Adrenal gland (tissue), 5 donors: Measurements from ENCODE around the gene STRA6.

Source experiments
- POLR2A ChIP-seq, 2 donors: fragments of 450-650 bp; IDR thresholded peaks; one replicate each; pipeline ENCODE4 v1.6.1; 2017; ENCODE audit warnings: antibody characterized with exemption in 2 of 2, mild to moderate bottlenecking in 2 of 2, moderate library complexity in 1 of 2
- TF ChIP-seq, protein P1 (sequence below), 6 experiments: fragments of 450-650 bp in 4 of 6; fragments of 200-600 bp in 2 of 6; sonication (generic) in 1 of 6; IDR thresholded peaks; 1 replicate in 5 of 6; 2 replicates in 1 of 6; pipeline versions ENCODE4 v1.5.1 to v1.8.0; 2016 to 2021; ENCODE audit warnings: antibody characterized with exemption in 6 of 6, mild to moderate bottlenecking in 2 of 6, moderate library complexity in 1 of 6
- donor health status: DM: no; HTN: no; CAD: no.

DNA sequence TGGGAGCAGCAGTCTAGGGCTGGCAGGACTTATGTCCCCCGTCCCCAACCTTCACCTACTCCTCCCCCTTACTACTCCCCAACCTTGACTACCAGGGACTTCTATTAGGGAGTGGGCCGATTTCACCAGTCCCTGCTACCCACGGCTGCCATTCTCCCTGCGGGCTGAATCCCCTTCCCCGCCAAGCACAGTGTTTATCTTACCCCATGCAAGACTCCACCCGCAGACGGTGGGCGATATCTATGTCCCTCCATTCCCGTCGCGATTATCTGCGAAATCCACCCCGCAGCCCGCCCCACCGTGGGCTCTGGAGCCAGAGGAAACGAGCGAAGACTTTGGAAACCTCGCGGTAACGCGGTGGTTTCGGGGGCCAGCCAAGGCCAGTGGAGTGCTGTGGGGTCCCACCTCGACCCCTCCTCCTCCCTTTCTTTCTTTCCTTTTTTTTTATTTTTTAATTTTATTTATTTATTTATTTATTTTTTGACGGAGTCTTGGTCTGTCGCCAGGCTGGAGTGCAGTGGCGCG, 67.5 kb downstream of the STRA6 start:
- TF ChIP-seq, protein P1, sequence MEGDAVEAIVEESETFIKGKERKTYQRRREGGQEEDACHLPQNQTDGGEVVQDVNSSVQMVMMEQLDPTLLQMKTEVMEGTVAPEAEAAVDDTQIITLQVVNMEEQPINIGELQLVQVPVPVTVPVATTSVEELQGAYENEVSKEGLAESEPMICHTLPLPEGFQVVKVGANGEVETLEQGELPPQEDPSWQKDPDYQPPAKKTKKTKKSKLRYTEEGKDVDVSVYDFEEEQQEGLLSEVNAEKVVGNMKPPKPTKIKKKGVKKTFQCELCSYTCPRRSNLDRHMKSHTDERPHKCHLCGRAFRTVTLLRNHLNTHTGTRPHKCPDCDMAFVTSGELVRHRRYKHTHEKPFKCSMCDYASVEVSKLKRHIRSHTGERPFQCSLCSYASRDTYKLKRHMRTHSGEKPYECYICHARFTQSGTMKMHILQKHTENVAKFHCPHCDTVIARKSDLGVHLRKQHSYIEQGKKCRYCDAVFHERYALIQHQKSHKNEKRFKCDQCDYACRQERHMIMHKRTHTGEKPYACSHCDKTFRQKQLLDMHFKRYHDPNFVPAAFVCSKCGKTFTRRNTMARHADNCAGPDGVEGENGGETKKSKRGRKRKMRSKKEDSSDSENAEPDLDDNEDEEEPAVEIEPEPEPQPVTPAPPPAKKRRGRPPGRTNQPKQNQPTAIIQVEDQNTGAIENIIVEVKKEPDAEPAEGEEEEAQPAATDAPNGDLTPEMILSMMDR (IDR thresholded peaks at IDR 0.05) = no peak
- no peak for TF ChIP-seq POLR2A (IDR thresholded peaks at IDR 0.05)
